Measurements from ENCODE around the gene MLLT3. TPM values are rescaled to one million over a fixed set of nuclear protein-coding genes. Genes with fewer than 3 reads are reported as not detected.
A peak's percentile ranks its signal among the peaks of the same experiment; 100 is the strongest.

MLLT3 gene
- total and polyA plus RNA-seq, 2 of the 13 experiments (the other 11 are each of a cell fraction or from before 2014, with no cell fraction given), result 12.3 to 12.6 TPM

DNA sequence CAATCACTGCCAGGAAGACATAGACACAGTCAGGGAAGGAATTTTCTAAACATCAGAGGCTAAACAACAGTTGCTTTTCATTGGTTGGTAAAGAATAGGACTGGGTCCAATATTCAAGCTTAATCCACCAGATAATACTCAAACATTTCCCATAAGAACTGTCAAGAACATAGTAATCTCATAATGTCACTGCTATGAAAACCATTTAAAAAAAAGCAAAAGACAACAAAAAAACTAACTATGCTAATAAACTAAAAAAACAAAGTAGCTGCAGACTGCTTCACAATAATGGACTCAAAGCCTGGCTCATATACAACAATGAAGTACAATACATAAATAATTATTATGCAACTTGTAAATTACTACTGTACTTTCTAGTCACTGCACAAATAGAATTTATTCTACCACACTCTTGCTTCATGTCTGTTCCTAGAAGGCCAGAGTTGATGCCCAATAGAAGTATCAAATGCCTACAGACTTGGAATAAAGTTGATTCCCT is 148.7 kb downstream of the MLLT3 start:
- Histone ChIP-seq H3K4me1 (ENCODE audit: insufficient read depth, low read length) (peaks cover 37% of the 10 kb centered on the region), H3K9me3 (ENCODE audit: low read length) (no peaks in the 10 kb centered on the region), H4K20me1 (ENCODE audit: insufficient read depth, low read length) (no peaks in the 10 kb centered on the region), H3K9ac (ENCODE audit: insufficient read depth, low read depth, low read length) (no peak overlapping the region), H3K27me3 (ENCODE audit: control insufficient read depth in 1 of 2, insufficient read depth in 2 of 2, low read length in 2 of 2) (no peaks in the 10 kb centered on the region), H3K4me3 (replicated peaks in 1 of 3; ENCODE audit: insufficient read depth in 1 of 3, low read depth in 2 of 3, low read length in 3 of 3) (no peak overlapping the region), H3K36me3 (replicated peaks in 1 of 2; ENCODE audit: control insufficient read depth in 1 of 2, insufficient read depth in 2 of 2, low read length in 2 of 2) (no peaks in the 10 kb centered on the region), H3K27ac (ENCODE audit: extremely low read length, insufficient read depth, low read length) (no peak overlapping the region), H3K4me2 (ENCODE audit: low read depth, low read length) (no peak overlapping the region), H2AFZ (ENCODE audit: low read length) (no peak overlapping the region), H3K79me2 (ENCODE audit: insufficient read depth, low read length) (peaks cover 2% of the 10 kb centered on the region)
- BruUV-seq (replicated peaks), result no TSS peak
- DNase-seq (ENCODE audit: low spot score) (no peak), FAIRE-seq (no peak), ATAC-seq (no peak)
- TF ChIP-seq KAT7 (CRISPR knock-in tag; IDR thresholded peaks at IDR 0.05; ENCODE audit: borderline replicate concordance) (no peak), ZNF251 (CRISPR knock-in tag; IDR thresholded peaks at IDR 0.05) (no peak), BCL6 (CRISPR knock-in tag; IDR thresholded peaks at IDR 0.05) (0 out of 2 replicates have a peak, but pooled peaks have one; percentile 29)
- TF ChIP-seq, protein P1, sequence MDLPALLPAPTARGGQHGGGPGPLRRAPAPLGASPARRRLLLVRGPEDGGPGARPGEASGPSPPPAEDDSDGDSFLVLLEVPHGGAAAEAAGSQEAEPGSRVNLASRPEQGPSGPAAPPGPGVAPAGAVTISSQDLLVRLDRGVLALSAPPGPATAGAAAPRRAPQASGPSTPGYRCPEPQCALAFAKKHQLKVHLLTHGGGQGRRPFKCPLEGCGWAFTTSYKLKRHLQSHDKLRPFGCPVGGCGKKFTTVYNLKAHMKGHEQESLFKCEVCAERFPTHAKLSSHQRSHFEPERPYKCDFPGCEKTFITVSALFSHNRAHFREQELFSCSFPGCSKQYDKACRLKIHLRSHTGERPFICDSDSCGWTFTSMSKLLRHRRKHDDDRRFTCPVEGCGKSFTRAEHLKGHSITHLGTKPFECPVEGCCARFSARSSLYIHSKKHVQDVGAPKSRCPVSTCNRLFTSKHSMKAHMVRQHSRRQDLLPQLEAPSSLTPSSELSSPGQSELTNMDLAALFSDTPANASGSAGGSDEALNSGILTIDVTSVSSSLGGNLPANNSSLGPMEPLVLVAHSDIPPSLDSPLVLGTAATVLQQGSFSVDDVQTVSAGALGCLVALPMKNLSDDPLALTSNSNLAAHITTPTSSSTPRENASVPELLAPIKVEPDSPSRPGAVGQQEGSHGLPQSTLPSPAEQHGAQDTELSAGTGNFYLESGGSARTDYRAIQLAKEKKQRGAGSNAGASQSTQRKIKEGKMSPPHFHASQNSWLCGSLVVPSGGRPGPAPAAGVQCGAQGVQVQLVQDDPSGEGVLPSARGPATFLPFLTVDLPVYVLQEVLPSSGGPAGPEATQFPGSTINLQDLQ (CRISPR knock-in tag; IDR thresholded peaks at IDR 0.05), result no peak
- TF ChIP-seq, protein P2, sequence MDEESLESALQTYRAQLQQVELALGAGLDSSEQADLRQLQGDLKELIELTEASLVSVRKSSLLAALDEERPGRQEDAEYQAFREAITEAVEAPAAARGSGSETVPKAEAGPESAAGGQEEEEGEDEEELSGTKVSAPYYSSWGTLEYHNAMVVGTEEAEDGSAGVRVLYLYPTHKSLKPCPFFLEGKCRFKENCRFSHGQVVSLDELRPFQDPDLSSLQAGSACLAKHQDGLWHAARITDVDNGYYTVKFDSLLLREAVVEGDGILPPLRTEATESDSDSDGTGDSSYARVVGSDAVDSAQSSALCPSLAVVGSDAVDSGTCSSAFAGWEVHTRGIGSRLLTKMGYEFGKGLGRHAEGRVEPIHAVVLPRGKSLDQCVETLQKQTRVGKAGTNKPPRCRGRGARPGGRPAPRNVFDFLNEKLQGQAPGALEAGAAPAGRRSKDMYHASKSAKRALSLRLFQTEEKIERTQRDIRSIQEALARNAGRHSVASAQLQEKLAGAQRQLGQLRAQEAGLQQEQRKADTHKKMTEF (CRISPR knock-in tag; IDR thresholded peaks at IDR 0.05), result no peak
- TF ChIP-seq, protein P3, sequence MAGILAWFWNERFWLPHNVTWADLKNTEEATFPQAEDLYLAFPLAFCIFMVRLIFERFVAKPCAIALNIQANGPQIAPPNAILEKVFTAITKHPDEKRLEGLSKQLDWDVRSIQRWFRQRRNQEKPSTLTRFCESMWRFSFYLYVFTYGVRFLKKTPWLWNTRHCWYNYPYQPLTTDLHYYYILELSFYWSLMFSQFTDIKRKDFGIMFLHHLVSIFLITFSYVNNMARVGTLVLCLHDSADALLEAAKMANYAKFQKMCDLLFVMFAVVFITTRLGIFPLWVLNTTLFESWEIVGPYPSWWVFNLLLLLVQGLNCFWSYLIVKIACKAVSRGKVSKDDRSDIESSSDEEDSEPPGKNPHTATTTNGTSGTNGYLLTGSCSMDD (CRISPR knock-in tag; IDR thresholded peaks at IDR 0.05), result no peak
- ChIA-PET POLR2A (no interaction called here), CTCF (ENCODE audit: low intra/inter-chr PET ratio, low total read pairs) (no interaction called here)
- intact Hi-C loops (cut with micrococcal nuclease; ENCODE audit: unreplicated experiment), result no loop called here
- in situ Hi-C loops (cut with HindIII; ENCODE audit: extremely low pct_ligation_motif_present, low pct_unique_long_range_greater_than_20kb), result no loop called here

Measured in HepG2 (cell line).